OCI-LY1 (cell line): ENCODE data around the gene ANXA3.

Experiments
- H2AFZ ChIP-seq: fragments of 200-600 bp; sonication (generic), shearing (Covaris generic); 2 replicates; pipeline ENCODE4 v1.6.0; 2014; ENCODE audit warnings: antibody characterized with exemption, mild to moderate bottlenecking, low read length
- H3F3A ChIP-seq: fragments of 200-600 bp; sonication (generic), shearing (Covaris generic); 2 replicates; pipeline ENCODE4 v1.6.0; 2014; ENCODE audit warnings: mild to moderate bottlenecking, antibody characterized with exemption, low read length, moderate library complexity; ENCODE audit not compliant: insufficient read depth
- H3K27ac ChIP-seq: fragments of 200-600 bp; sonication (generic); 2 replicates; pipeline ENCODE4 v1.5.1; 2014; ENCODE audit warnings: low read length, mixed run types, mild to moderate bottlenecking, low read depth; ENCODE audit not compliant: poor library complexity, severe bottlenecking
- H3K27me3 ChIP-seq: fragments of 200-600 bp; sonication (generic); 2 replicates; pipeline ENCODE4 v1.6.0; 2014; ENCODE audit warnings: antibody characterized with exemption, mild to moderate bottlenecking, low read length, moderate library complexity; ENCODE audit not compliant: insufficient read depth
- H3K36me3 ChIP-seq: fragments of 200-600 bp; sonication (generic); 2 replicates; pipeline ENCODE4 v1.6.1; 2014; ENCODE audit warnings: mild to moderate bottlenecking, antibody characterized with exemption, low read length, moderate library complexity, mixed read lengths; ENCODE audit not compliant: insufficient read depth
- H3K4me1 ChIP-seq: fragments of 200-600 bp; sonication (generic); 2 replicates; pipeline ENCODE4 v1.5.1; 2014; ENCODE audit warnings: mild to moderate bottlenecking, low read length, moderate library complexity; ENCODE audit not compliant: insufficient read depth, severe bottlenecking
- H3K4me2 ChIP-seq: fragments of 200-600 bp; sonication (generic), shearing (Covaris generic); 2 replicates; pipeline ENCODE4 v1.6.1; 2014; ENCODE audit warnings: low read length
- H3K4me3 ChIP-seq: fragments of 200-600 bp; sonication (generic); 2 replicates; pipeline ENCODE4 v1.5.1; 2014; ENCODE audit warnings: low read length, low read depth, mild to moderate bottlenecking, mixed read lengths; ENCODE audit not compliant: poor library complexity, severe bottlenecking
- H3K79me2 ChIP-seq: fragments of 200-600 bp; shearing (Covaris generic); 2 replicates; pipeline ENCODE4 v1.6.1; 2016; ENCODE audit warnings: mixed run types, low read length, mixed read lengths; ENCODE audit not compliant: insufficient read depth
- H3K9ac ChIP-seq: fragments of 200-600 bp; sonication (generic), shearing (Covaris generic); 2 replicates; pipeline ENCODE4 v1.6.1; 2014; ENCODE audit warnings: mild to moderate bottlenecking, low read length, mixed read lengths
- H3K9me2 ChIP-seq: fragments of 200-600 bp; sonication (generic), shearing (Covaris generic); 2 replicates; pipeline ENCODE4 v1.6.1; 2014; ENCODE audit warnings: low read depth, mild to moderate bottlenecking, low read length, mixed read lengths
- H3K9me3 ChIP-seq: fragments of 200-600 bp; shearing (Covaris generic); 2 replicates; pipeline ENCODE4 v1.6.1; 2014; ENCODE audit warnings: low read length, mixed read lengths
- H4K20me1 ChIP-seq: fragments of 200-600 bp; sonication (generic), shearing (Covaris generic); 2 replicates; pipeline ENCODE4 v1.6.0; 2016; ENCODE audit warnings: mild to moderate bottlenecking, low read length; ENCODE audit not compliant: insufficient read depth
- CTCF ChIP-seq: fragments of 200-600 bp; sonication (generic), shearing (Covaris generic); IDR thresholded peaks from 2 replicates; pipeline ENCODE4 v1.5.1; 2017; ENCODE audit warnings: mild to moderate bottlenecking, antibody characterized with exemption, low read length, moderate library complexity, mixed read lengths
- EZH2 ChIP-seq: fragments of 200-600 bp; sonication (generic), shearing (Covaris generic); IDR thresholded peaks from 2 replicates; pipeline ENCODE4 v1.8.0; 2017; ENCODE audit warnings: borderline replicate concordance, mixed run types, mild to moderate bottlenecking, antibody characterized with exemption, low read length, moderate library complexity, mixed read lengths

Gene ANXA3

DNA sequence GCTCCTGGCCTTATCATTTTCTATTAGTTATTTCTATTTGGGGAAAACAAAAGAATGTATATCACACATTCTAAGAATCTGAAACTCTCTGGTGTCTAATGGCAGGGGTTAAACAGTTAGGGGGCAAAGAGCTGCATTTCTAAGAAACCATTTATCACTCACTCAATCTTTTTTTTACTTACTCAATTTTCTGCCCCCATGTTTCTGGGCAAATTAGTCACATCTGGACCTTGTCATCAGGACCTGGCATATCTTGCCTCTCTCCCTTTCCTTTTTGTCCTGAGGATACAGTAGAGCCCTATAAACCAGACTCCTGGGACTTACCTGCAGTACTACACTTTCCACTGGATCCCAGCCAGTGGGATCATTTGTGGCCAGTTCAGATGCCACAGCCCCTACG, 89.1 kb downstream of the ANXA3 start:
- Histone ChIP-seq H3K9me2 (no peaks in the 10 kb centered on the region), H3K36me3 (no peaks in the 10 kb centered on the region), H3K79me2 (no peaks in the 10 kb centered on the region), H3F3A (no peaks in the 10 kb centered on the region), H4K20me1 (no peaks in the 10 kb centered on the region), H3K4me1 (peaks cover 11% of the 10 kb centered on the region), H3K4me2 (no peak overlapping the region), H3K9ac (no peak overlapping the region), H3K27me3 (no peaks in the 10 kb centered on the region), H3K9me3 (no peaks in the 10 kb centered on the region), H3K4me3 (no peak overlapping the region), H3K27ac (no peak overlapping the region), H2AFZ (no peak overlapping the region)
- no peak for TF ChIP-seq CTCF
- TF ChIP-seq EZH2 = no peak

- H3F3A ChIP-seq = no peaks in the 10 kb centered on the region
- no peaks in the 10 kb centered on the region for H3K9me3 ChIP-seq
- H3K9ac ChIP-seq = no peak overlapping the region
- H3K4me1 ChIP-seq = peaks cover 11% of the 10 kb centered on the region
- no peak overlapping the region for H3K27ac ChIP-seq
- H4K20me1 ChIP-seq = no peaks in the 10 kb centered on the region
- H3K4me3 ChIP-seq = no peak overlapping the region
- no peaks in the 10 kb centered on the region for H3K27me3 ChIP-seq
- H2AFZ ChIP-seq = no peak overlapping the region
- H3K36me3 ChIP-seq = no peaks in the 10 kb centered on the region
- H3K4me2 ChIP-seq = no peak overlapping the region
- H3K9me2 ChIP-seq = no peaks in the 10 kb centered on the region
- TF ChIP-seq EZH2 (no peak), CTCF (no peak)
- no peaks in the 10 kb centered on the region for H3K79me2 ChIP-seq
Observed at GRCh38 chr4:78642934-78643333, 91.4 kb downstream of the ANXA3 start.

DNA sequence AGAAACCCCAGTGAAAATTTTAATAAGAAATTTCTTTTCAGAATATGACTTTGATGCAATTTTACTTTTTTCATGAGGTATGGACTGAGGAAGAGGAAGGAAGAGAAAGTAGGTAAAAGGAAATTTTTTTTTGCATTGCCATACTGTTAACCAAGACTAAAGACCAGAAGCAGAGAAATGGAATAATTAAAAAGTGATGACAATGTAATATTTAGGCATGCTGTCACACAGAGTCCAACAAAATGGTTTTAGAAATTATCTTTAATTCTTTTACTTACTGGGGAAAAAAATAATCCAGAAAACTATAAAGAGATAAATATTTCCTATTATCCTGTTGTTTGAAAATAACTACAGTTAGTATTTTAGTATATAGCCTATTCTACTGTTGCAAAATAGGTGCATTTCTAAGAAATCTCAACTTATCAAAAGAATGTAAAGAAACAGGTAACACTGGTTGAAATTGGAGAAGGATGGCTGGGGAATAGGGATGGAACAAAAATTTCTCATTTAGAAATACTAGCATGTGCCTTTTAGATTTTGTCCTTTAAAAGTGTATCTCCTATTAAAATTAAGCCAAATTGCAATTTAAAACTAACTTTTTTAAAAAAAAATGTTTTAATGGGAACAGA, 92.6 kb downstream of the ANXA3 start:
- H3K9ac ChIP-seq = no peak overlapping the region
- no peaks in the 10 kb centered on the region for H3F3A ChIP-seq
- H3K9me2 ChIP-seq = no peaks in the 10 kb centered on the region
- H3K4me3 ChIP-seq = no peak overlapping the region
- H3K36me3 ChIP-seq = no peaks in the 10 kb centered on the region
- no peak overlapping the region for H3K4me2 ChIP-seq
- no peaks in the 10 kb centered on the region for H3K9me3 ChIP-seq
- H3K27me3 ChIP-seq = no peaks in the 10 kb centered on the region
- H2AFZ ChIP-seq = no peak overlapping the region
- H3K79me2 ChIP-seq = no peaks in the 10 kb centered on the region
- H3K27ac ChIP-seq = no peak overlapping the region
- no peak for TF ChIP-seq EZH2
- TF ChIP-seq CTCF = no peak
- H3K4me1 ChIP-seq = no peaks in the 10 kb centered on the region
- no peaks in the 10 kb centered on the region for H4K20me1 ChIP-seq
